Stimulated activated CD8-positive, alpha-beta memory T cell treated with anti-CD3 and anti-CD28 coated beads, Interleukin-4, amount 100 ng/mL, for 24 hours (primary cell): Measurements from ENCODE around the gene CPNE4.
"Not testable (repeated sequence)": the region's sequence is repeated elsewhere in the genome, so short reads cannot be mapped to it uniquely, and the experiment has no call there.

Source experiments
- DNase-seq: peaks from one replicate; pipeline ENCODE4 v3.0.0-alpha.2; 2020; ENCODE audit warnings: low read depth

CPNE4 gene

GRCh38 chr3:131957980-131958379 lies 76.8 kb downstream of the CPNE4 start:
- no peak for DNase-seq

GRCh38 chr3:131957511-131957910 lies 77.3 kb downstream of the CPNE4 start:
- no peak for DNase-seq

- no peak for DNase-seq
Observed at GRCh38 chr3:131948806-131949205, 86.0 kb downstream of the CPNE4 start.

GRCh38 chr3:131944676-131945075 lies 90.1 kb downstream of the CPNE4 start:
- no peak for DNase-seq

GRCh38 chr3:131933665-131934064 lies 101.1 kb downstream of the CPNE4 start:
- no peak for DNase-seq

- no peak for DNase-seq
Observed at GRCh38 chr3:131928593-131928992, 106.2 kb downstream of the CPNE4 start.

GRCh38 chr3:131925571-131925970 lies 109.2 kb downstream of the CPNE4 start:
- DNase-seq: no peak

- no peak for DNase-seq
Observed at GRCh38 chr3:131922356-131922755, 112.5 kb downstream of the CPNE4 start.

GRCh38 chr3:131917006-131917405 lies 117.8 kb downstream of the CPNE4 start:
- DNase-seq: no peak

- DNase-seq: no peak
Observed at GRCh38 chr3:131914090-131914691, 120.6 kb downstream of the CPNE4 start.

- no peak for DNase-seq
Observed at GRCh38 chr3:131912255-131912654, 122.6 kb downstream of the CPNE4 start.

- DNase-seq: no peak
Observed at GRCh38 chr3:131907796-131908195, 127.0 kb downstream of the CPNE4 start.

GRCh38 chr3:131903988-131904415 lies 130.8 kb downstream of the CPNE4 start:
- no peak for DNase-seq

GRCh38 chr3:131901686-131902085 lies 133.1 kb downstream of the CPNE4 start:
- no peak for DNase-seq

- DNase-seq: no peak
Observed at GRCh38 chr3:131900891-131901290, 133.9 kb downstream of the CPNE4 start.

GRCh38 chr3:131899021-131899420 lies 135.8 kb downstream of the CPNE4 start:
- no peak for DNase-seq

- no peak for DNase-seq
Observed at GRCh38 chr3:131898346-131898745, 136.5 kb downstream of the CPNE4 start.

- DNase-seq: no peak
Observed at GRCh38 chr3:131896285-131896684, 138.5 kb downstream of the CPNE4 start.

- no peak for DNase-seq
Observed at GRCh38 chr3:131895766-131896165, 139.0 kb downstream of the CPNE4 start.

GRCh38 chr3:131892331-131892730 lies 142.5 kb downstream of the CPNE4 start:
- no peak for DNase-seq

GRCh38 chr3:131885871-131886270 lies 148.9 kb downstream of the CPNE4 start:
- not testable (repeated sequence) for DNase-seq

GRCh38 chr3:131883711-131884407 lies 151.0 kb downstream of the CPNE4 start:
- no peak for DNase-seq

GRCh38 chr3:131883086-131883485 lies 151.7 kb downstream of the CPNE4 start:
- DNase-seq: no peak

GRCh38 chr3:131881777-131882176 lies 153.0 kb downstream of the CPNE4 start:
- no peak for DNase-seq
